ENCODE data around the gene STK38L.

STK38L gene

DNA sequence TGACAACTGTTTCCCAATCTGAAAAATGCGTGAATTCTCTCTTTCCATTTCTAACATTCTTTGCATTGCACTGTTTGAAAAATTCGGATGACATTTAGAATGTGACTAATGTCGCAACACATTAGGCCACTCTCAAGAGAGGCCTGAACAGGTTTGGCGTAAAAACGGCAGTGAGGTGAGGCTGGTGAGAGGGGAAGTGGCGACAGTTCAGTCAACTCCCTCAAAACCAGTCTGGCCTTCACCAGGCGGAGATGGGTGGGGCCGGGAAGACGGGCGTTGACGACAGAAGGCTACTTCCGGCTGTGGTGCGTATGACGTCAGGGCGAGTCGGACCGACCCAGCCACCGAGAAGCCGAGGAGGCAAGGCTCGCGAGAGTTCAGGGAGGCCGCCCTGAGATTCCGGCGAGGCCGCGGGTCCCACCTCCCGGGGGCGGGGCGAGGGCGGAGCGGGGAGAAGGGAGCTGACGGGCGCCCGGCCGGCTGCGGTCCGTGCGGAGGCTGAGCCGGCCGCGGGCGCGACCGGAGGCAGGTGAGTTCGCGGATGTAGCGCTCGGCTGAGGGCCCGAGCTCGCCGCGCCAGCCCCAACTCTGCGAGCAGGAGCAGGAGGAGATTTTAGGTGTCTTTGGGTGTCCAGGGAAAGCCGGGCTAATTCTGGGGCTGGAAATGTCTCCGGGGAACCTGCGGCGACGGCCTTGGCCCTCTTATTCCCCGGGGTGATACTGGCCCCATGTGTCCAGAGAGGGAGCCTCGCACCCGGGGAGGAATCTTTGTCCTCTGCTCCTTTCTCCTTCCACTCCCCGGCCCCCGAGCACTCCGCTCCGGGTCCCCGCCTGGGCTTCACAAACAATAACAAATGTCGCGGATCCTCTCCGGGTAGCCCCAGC, at the start of gene STK38L:
TSS of gene STK38L (plus strand) at position 483 of the 885 bp plus-strand sequence. CDS start 53,435 bp downstream, outside the sequence.
- DNase-seq = peak; percentile 98

DNA sequence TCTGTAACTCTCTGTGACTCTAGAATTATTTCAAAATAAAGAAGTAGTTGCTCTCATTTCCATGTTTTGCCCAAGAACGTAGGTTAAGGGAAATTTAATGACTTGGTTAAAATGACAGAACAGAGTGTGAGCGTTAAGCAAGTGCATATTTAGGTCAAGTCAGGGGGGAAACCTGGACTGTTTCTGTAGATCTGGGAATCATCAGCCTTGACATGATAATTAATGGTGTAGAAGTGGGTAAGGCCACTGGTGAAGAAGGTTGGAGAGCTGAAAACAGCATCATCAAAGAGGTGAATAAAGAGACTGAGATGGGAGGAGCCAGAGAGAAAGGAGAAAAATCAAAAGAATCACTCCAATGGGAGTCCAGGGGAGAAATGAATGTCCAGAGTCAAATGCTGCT, 49.4 kb upstream of the STK38L start:
- DNase-seq = no peak

DNA sequence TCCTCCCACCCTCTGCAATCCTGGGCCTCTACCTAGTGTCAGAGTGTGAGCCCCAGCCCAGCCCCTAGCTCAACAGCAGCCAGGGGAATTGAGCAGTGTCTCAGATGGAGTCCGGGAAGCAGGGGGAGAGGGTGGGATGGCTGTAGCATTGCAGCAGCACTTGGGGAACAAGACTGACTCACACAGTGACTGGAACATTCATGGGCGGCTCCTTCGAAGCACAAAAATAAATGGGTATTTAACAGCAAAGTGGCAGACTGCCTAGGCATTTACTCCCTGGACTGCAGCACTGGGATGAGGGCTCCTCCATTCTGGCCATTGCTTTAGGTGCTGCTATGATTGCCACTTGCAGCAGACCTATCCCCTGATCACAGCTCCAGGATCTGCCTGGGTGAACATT, 46.0 kb upstream of the STK38L start:
- no peak for DNase-seq

DNA sequence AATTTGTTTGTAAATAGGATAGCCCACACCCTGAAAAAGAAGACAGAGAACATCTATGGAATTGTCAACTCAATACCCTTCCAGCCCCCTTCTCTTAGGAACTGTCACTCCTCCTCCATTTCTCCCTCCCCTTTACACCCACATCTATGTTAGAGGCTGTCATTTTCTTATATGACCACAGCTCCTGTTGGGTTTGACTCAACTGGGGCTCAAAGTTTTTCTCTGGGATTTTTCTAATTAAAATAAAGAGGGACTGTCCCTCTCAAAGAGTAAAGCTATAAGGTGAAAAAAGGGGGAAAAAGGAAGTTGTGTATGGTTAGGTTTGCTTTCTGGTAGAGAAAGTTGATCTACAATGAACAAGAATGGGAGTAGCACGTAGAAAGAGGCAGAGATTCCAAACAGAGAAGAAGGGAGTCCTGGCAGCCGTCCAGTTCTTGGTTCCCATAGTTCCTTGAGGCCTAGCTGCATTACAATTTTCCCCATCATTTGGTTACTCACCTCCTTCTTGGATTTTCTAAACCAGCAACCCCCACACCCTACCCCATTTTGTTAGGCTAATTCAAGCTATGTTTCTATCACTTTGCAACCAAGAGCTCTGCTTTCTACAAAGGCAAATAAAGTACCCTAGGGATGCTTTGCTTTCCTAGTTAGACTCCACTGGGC, 44.3 kb upstream of the STK38L start:
- no peak for DNase-seq

DNA sequence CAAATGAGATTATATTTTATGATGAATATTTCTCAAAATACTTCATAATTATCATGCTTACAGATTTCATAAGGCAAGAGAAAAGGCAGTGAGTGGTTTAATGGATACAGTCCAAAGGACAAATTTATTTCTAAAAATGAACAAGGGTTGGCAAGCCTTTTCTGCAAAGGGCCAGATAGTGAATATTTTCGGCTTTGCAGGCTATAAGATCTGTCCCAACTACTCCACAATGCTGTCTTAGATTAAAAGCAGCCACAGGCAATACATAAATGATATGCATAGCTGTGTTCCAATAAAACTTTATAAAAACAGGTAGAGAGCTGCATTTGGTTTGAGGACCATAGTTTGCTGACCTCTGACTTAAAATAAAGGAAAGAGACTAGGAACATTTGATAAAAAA, 42.9 kb upstream of the STK38L start:
- DNase-seq = no peak

DNA sequence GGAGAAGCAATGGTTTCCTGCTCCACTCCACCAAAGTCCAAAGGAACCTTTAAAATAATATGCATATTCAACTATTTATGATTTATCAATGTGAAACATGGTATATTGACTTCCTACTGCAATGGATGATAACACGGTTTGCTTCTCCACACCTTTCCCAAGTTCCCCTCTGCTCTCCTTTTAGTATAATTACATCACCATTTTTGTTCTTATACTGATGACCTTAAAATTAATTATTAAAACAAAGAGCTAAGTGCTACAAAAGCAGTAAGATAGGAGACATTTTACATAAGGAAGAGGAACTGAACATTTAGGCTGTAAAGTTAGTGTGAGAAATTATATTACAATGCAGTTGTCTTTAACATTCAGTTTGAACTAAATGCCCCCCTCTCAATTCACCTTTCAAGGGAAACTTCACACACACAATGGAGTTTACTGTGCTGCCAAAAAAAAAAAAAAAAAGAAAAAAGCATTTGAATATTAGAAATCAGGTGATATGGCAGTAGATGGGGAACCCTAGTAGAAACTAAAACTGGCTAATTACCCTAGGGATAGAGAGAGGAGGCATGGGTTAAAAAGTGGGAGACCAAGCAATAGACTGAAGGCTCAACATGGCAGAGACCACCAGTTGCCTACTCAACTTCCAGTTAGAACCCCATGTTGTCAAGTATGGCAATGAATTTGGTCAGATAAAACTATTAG, 37.1 kb upstream of the STK38L start:
- DNase-seq = no peak

DNA sequence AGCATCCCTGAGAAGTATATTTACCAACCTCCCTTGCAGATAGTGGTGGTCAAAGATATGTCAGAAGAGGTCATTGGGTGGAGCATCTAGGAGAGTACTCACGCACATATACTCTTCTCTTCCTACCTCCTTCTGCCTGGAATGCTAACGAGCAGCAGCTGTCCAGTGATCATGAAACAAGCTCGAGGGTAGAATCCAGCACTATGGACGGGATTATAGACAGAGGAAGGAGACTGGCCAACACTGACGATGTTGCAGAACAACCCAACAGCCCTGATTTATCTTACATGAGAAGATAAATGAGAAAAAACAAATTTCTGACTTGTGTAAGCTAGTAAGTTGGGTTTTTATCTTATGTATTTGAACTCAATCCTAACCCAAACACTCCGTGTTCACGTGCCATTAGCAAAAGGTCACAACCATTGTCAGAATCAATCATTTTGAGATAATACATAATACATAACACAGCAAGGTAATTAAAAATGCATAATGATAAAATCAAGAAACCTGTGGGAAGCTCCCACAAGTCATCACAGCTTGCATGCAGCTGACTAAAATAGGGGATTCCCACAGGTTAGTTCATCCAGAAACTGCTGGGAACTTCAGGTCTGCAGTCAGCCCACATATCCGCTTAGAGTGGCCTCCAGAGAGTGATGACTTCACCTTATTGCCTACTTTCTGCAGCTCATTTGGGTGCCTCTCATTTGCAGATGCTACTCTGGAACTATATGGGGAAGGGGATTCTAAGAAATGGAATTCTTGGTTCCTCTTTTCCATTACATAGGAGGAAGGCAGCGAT, 36.3 kb upstream of the STK38L start:
- peak; percentile 7 for DNase-seq

DNA sequence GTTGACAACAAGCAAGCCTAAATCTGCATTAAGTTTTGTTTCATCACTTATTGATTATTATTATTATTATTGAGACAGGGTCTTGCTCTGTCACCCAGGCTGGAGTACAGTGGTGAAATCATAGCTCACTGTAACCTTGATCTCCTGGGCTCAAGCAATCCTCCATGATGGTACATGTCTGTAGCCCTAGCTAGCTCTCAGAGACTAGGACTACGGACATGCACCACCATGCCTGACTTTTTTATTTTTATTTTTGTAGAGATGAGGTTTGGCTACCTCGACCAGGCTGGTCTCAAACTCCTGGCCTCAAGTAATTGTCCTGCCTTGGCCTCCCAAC, 35.7 kb upstream of the STK38L start:
- no peak for DNase-seq

DNA sequence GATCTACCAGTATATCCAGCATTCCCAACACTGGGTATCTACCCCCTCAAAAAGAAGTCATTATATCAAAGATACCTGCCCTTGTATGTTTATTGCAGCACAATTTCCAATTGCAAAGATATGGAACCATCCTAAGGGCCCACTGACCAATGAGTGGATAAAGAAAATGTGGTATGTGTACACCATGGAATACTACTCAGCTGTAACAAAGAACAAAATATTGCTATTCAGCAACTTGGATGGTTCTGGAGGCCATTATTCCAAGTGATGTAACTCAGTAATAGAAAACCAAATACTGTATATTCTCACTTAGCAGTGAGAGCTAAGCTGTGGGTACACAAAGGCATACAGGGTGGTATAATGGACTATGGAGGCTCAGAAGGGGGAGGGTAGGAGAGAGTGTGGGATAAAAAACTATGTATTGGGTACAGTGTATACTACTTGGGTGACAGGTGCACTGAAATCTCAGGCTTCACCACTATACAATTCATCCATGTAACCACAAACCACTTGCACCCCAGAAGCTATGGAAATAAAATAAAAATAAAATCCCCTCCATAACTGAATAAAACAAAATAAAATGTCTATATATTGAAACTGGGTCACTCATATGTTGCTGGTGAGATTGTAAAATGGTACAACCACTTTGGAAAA, 34.7 kb upstream of the STK38L start:
- DNase-seq = no peak

DNA sequence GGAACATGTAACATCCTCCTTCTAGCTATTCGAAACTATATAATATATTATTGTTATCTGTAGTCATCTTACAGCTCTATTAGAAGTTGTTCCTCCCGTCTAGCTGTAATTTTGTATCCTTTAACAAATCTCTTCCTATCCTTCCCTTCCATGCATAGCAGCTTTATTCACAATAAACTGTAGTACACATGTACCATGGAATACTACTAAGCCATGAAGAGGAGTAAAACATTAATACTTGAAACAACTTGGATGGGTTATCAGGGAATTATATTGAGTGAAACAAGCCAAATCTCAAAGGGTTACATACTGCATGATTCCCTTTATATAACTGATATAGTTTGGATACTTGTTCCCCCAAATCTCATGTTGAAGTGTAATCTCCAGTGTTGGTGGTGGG, 33.9 kb upstream of the STK38L start:
- DNase-seq = no peak

DNA sequence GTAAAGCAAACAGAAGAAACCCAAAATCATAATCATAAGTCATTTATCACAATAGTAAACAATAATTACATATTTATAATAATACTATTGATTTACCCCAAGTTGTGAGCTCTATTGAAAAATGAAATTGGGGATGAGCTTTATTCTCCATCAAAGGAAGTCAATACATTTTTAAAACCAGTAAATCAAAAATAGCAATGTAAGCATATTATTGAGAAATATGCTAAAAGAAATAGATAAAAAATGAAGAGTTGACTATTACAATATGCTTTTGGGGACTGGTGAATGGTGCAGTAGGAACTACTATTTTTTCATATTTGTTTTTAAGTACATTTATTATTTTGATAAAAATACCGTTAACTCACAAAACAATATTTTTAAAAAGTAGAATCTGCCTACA, 31.2 kb upstream of the STK38L start:
- no peak for DNase-seq

DNA sequence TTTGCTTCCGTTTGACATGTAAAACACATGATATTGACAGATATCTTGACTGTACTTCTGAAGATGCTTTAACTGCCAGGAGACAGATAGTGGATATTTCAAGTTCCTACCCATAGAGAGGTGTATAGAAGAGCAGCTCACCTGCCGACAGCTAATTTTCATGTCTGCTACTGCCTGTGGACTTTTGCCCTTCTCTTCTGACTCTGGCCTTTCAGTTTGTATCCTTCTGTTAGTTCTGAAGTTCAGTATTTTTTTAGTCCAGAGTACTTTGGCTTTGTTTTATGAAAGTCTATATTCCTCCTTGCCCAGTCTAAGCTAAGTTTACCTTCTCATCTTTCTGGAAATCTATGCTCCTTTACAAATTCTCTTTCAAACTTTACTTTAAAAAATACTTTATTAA, 30.8 kb upstream of the STK38L start:
- no peak for DNase-seq

DNA sequence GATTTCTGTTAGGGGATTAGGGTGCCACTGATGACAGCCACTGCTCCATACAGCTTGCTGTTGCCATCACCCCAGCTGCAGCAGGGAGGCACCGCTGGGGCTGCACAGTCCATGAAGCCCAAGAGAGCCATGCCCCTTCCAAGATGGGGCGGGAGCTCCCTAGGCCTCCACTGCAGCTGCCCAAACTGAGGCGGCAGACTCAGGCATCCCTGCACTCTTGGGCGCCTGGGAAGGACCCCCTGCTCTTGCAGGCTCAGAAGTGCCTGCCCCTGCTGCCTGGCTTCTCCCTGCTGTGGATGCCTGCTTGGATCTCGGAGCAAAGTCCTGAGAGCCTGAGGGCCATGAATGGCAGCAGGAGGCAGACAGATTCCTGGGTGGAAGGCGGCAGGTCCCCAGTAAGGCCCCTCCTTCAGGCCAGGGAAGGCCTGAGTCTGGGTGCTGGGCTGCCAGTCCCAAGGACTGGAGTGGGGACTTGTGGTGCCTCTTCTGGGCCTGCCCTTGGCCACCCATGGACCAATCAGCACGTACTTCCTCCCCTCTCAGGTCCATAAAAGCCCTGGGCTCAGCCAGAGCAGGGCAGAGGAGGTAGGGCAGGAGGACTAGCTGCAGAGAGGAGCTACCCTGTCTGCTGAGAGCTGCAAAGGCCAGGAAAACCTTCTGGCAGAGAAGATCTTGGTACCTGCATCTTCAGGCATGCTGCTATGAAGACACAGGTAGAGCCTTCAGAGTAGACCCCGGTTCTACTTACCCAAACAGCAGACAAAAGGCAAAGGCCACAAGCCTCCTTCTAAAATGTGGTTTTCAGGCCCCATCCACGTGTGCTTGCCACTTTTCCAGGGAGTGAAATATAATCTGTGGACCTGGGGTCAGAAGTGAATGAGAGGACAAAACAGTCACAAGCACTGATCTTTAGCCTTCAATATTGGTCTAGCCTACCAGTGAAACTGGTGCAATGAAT, 30.0 kb upstream of the STK38L start:
- no peak for DNase-seq

DNA sequence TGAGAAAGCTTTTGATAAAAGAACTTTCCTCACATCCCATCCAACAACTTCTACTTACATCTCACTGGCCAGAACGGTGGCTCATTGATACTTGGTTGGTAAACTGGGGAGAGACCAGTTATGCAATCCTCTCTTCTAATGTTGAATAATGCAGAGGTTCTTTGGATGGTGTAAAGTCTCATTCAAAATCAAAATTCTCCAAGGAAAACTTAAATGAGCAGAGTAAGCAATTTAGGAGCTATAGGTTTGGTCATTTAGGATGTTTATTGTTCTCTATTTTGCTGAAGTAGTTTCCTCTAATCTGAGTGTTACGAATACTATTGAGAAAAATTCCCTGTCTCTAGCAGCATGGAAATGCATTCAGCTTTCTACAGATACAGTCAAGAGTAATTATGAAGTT, 26.5 kb upstream of the STK38L start:
- DNase-seq = no peak

DNA sequence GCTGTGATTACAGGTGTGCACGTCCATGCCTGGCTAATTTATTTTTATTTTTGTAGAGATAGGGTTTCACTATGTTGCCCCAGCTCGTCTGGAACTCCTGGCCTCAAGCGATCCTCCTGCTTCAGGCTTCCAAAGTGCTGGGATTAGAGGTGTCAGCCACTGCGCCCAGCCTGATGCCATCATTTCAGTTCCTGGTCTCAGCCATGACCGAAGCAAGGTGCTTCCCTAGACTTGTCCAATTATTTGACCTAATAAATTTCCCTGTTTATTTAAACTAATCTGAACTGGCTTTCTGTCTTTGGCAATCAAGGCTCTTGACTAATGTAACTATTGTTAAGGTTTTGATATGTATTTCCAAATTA, 24.4 kb upstream of the STK38L start:
- no peak for DNase-seq

DNA sequence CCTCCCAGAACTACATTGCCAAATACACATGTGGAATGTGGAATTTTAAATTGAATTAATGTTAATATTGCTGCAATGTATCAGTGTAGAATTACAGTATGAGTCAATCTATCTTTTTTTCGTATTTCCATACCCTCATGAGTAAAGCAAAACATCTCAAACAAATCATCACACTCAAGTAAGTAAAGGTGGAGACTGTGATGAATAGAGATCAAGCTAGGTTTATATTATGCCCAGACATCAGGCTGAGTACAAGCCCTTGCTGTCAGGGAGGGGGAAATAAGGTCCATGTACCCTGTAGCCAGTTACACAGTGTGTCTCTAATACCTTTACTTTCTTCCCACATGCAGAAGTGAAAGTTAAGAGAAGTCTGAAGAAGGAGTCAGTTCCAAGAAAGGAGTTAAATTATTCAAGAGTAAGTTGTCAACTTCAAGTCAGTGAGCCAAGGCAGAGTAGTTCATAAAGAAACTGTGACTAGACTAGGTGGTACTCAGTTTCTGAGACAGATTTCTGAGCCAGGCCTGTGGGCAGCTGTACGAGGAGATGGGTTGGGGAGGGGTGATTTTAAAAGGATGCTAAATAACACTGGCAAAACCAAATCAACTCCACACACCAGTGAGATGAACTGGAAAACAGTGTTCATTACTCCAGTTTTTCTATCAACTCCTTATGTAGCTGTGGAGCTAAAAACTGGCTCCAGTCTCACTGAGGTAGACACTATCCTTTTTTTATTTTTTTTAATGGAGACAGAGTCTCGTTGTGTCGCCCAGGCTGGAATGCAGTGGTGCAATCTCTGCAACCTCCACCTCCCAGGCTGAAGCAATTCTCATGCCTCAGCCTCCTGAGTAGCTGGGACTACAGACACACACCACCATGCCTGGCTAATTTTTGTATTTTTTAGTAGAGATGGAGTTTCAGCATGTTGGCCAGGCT, 23.8 kb upstream of the STK38L start:
- DNase-seq = no peak

DNA sequence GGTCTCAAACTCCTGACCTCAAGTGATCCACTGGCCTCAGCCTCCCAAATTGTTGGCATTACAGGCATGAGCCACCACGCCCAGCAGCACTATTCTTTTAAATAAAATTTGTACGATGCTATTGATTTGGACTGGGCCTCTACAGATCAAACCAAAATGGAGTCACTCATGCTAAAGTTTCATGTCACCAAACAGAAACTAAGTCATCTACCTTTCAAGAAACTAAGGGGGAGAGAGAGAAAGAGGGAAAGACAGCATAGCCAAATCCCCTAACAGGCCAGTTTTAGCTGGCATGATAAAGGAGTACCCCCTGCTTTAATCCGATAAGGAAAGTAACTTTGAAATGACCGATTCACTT, 23.1 kb upstream of the STK38L start:
- no peak for DNase-seq

DNA sequence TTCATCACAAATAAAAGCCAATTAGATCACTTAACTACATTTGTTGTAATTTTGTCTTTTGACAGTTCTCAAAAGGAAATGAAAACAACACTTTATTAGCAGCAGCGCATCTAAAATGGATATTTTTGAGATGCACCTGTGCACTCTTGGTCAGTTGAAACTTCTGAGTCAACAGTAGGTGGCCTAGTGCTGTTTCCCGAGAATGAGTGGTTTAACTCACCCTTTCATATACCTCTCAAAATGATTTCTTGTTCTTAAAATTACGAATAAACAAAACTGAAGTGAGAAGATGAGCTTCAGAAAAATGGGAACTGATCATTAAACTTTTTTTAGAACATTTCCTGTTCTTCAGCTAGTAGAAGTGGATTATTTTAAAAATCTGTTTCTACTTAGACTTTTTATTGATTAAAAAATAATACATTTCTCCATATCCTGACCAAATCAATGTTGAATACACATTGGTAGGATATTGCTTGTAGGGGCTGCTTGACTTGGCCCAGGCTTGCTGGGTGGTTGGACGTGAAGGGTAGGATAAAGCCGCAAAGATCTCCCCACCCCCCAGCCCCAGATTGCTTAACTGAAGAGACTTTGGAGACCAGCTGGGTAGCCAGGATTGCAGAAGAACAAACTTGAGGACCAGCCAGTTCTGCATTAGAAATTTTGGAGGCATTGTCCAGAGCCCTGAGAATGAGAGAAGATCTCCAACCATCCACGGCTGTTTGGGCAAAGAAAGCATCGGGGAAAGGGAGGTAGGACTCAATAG, 22.3 kb upstream of the STK38L start:
- no peak for DNase-seq

DNA sequence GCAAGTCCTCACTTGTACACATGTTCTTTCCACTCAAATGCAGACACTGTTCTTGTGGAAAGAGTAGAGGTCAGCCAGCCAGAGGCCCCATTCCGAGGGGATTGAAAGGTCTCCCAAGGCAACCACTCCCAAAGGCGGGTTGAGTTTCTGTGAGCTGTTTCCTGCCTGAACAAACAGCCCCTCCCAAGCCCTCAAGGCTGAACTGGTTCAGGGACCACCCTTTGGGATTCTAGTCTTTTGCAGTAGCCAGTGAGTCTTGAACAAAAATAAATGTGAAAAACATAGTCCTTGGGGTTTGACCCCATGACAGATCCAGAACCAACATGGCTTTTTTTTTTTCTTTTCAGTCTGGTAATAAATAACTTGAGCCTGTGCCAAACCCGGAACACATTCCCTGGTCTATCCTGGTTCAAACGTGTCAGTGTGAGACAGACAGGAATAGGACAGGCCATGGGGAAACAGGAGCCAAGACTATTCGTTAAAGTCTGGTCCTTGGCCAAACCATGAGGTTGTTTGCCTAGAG, 17.6 kb upstream of the STK38L start:
- no peak for DNase-seq
